Activated naive CD4-positive, alpha-beta T cell treated with Interleukin-2 at 50 U/mL for 16 hours (primary cell): ENCODE measurements around the gene INPP5D.

Experiments used
- DNase-seq: peaks from one replicate; pipeline ENCODE4 v3.0.0-alpha.2; 2020

Gene INPP5D

GRCh38 chr2:233076749-233077148, 16.6 kb downstream of the INPP5D start:
- DNase-seq = no peak

GRCh38 chr2:233079473-233079877, 19.3 kb downstream of the INPP5D start:
- no peak for DNase-seq

- no peak for DNase-seq
These were observed 20.1 kb downstream of the INPP5D start for GRCh38 chr2:233079953-233080835.

DNA sequence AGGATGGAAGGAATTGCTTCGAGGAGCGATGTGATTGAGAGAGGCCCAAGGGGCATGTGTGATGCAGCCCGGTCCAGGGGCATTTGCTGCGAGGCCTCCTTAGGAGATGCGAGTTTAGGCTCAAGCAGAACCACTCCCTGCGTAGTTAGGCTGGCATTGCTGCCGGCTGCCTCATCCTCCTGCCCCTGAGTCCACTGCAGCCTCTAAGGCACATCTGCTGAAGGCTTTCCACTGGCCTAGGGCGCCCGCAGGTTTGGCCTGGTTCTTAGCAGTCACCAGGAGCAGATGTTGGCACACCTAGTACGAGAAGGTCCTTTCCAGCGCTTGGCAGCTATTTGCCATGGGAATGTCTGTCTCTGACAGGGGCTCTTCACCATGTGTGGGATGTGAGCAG, 20.7 kb downstream of the INPP5D start:
- DNase-seq = no peak

- DNase-seq = peak; percentile 63
These were observed 21.1 kb downstream of the INPP5D start for GRCh38 chr2:233081232-233081730.

- DNase-seq = no peak
These were observed 21.6 kb downstream of the INPP5D start for GRCh38 chr2:233081731-233082221.

DNA sequence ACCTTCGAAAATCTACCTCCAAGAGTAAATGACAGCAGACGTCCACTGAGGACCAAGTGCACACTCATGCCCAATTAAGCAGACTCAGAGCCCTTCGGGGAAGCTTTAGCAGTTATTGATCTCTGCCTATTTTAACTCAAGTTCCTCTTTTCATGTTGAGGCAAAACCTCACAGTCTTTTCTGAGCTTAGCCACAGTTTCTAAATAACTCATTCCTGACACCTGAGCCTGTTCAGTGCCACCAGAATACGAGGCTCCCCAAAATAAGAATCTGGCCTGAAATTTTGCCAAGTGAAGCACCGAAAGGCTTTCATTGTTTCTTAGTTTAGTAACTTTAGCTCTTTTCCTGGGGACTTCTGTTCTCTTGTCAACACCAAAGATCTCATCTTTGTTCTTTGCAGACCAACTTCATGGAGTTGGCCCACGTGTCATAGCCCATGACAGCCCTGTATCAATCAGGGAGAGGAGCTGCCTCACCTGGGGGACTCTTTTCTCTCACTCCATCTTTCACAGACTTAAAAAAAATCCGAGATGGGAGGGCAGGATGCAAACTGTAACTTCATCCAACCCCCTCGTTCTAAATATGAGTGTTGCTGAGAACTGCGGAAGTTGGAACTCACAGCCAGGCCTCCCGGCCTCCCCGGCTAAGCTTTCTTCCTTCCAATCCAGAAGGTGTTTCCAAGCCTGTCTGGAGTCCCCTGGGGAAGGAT, 22.2 kb downstream of the INPP5D start:
- DNase-seq = no peak

GRCh38 chr2:233082931-233083755, 23.0 kb downstream of the INPP5D start:
- DNase-seq = no peak

- DNase-seq = no peak
These were observed 23.6 kb downstream of the INPP5D start for GRCh38 chr2:233083782-233084181.

DNA sequence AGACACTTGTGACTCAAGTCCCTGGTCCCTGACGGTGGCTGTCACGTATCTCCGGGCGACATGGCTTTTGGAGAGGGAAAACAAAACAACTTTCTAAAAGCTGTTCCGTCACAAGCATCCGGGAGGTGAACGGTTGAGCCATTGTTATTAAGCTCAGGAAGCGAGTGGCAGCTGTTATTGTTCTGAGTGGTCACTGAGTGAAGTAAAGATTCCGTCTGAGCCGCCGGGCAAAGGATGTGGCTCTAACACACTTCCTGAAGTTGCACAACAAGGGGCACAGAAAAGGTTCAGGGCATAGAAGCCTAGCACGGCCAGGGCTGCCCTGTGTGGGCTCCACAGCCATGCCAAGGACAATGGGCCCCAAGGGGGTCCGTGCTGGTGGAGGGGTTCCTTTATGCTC, 24.3 kb downstream of the INPP5D start:
- peak; percentile 46 for DNase-seq

DNA sequence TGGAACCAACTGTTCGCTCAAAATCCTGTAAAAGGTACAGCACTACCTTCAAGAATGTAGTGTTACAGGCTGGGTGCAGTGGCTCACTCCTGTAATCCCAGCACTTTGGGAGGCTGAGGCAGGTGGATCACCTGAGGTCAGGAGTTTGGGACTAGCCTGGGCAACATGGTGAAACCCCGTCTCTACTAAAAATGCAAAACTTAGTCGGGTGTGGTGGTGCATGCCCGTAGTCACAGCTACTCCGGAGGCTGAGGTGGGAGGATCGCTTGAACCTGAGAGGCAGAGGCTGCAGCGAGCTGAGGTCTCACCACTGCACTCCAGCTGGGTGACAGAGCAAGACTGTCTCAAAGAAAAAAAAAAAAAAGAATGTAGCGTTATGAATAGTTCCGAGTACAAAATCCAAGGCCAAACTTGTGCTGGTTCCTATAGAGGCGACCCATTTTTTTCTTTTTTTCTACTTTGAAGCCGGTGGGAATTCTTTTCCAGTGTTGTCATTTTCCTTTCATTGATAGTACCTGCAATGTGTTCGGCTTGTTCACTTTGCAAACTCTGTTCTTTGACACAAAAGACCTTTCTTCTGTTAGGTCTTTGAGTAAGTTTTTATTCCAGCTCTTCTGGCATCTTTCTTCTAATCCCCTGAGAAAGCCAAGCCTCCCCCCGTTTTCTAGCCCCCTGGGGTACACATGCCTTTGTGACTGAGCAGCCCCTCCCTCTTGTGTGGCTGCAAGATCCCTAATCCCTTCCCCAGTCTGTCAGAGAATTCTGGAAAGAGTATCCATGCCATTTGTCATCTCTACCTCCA, 25.1 kb downstream of the INPP5D start:
- no peak for DNase-seq

DNA sequence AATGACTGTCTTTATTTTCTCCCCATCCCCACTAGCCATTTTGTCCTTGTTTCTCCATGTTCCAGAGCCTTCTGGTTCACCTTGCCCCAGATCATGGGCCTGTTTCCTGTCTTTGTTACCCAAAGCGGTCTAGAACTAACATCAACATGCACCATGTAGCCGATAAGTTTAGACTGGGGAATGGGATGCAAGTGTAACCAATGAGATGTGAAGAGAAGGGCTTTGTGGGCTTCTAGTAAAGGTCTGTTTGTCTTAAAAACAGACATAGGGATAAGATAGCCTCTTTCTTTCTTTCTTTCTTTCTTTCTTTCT, 25.7 kb downstream of the INPP5D start:
- DNase-seq = no peak

GRCh38 chr2:233087713-233088112, 27.6 kb downstream of the INPP5D start:
- DNase-seq = no peak

DNA sequence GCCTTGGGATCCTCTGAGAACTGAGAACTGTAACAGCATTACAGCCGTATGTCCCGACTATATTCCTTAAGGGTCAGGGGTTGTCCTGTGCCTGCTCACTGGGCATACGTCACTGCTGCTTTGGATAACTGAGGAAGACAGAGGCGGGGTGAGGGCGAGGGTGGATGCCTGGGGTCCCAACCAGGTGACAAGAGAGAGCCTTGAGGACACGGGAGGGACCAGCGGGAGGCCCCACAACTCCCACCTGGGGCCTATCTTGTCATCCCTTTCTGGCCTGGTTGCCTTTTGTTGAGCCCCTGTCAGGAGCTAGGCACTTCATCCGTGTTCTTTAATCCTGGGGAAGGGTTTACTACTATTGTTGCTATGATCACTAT, 28.8 kb downstream of the INPP5D start:
- DNase-seq = no peak

DNA sequence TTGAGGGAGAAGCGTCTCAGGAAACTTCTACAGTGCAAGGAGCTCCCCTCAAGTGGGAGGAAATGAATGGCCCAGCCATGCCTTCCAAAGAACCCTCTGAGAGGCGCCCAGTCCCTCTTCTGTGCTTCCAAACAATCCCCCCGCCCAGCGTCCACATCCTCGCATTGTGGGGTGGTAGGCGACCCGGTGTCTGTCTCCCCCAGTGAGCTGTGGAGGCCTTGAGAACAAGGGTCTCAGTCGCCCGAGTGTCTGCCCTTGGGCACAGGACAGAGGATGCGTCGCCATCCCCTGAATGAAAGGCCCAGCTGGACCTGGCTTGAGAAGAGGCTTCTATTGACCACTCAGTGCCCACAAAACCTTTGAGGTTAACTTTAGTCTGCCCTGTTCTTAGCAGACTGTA, 29.7 kb downstream of the INPP5D start:
- no peak for DNase-seq

GRCh38 chr2:233090879-233091278, 30.7 kb downstream of the INPP5D start:
- DNase-seq = no peak

DNA sequence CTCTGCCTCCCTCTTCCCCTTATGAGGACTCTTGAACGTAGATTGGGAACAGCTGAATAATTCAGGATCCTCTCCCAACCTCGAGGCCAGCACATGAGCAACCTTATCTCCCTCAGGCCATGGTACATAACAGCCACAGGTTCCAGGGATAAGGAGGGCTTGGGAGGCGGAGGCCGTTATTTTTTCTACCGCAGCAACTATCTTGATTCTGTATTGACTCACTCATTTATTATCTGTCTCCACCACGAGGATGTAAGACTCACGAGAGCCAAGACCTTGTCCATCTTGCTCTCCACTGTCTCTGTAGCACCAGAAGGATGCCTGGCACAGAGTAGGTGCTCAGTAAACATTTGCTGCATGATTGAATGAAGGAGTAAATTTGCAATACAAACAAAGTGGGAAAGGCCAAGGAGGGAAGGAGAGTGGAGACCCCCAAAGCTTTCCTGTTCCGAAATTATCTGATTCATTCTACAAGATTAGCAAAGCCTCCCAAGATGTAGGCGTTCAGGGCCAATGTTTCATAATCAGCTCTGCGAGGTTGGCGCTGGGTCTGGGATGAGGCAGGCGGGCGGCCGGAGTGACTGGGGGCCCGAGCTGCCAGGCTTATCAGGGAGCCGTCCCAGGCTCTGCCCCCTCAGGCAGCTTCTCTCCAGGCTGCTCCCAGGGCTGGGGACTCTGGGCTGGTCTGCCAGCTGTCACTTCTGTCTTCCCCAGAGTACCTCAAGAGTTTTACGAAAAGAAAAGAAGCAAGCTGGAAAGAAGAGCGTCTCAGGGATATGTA, 31.6 kb downstream of the INPP5D start:
- no peak for DNase-seq

GRCh38 chr2:233092432-233093165, 32.5 kb downstream of the INPP5D start:
- no peak for DNase-seq

DNA sequence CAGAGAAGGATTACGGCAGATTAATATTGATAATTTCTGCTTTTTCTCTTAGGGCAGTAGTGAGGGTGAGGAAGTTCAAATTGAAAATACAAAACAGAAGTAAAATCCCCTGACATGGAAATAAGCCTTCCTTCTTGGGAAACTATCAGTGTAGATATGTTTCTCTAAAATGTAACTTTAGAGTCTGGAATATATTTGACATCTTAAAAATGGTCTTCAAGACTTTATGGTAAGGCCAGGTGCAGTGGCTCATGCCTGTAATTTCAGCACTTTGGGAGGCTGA, 33.0 kb downstream of the INPP5D start:
- DNase-seq = no peak

- DNase-seq = no peak
These were observed 33.6 kb downstream of the INPP5D start for GRCh38 chr2:233093721-233094120.

DNA sequence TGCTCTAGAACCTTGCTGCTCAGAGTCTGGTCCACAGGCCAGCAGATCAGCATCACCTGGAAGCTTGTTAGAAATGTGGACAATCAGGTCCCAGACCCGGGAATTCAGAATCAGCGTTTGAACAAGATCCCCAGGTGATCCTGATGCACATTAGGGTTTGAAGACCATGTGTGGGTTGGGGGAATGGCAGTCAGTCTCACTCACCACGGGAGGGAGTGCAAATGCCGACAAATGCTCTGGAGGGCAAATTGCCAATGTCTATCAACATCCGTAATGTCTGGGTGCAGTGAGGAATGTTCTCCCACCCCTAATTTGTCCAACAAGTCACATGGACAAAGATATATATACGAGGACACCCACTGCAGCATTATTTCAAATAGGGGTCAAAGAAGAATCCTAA, 34.5 kb downstream of the INPP5D start:
- no peak for DNase-seq
